Stimulated activated CD8-positive, alpha-beta memory T cell treated with anti-CD3 and anti-CD28 coated beads, Interleukin-7, amount 100 ng/mL, for 1 hour (primary cell): Measurements from ENCODE around the gene GABPB1.

Source experiments
- DNase-seq, 2 donors: peaks; one replicate each; pipeline ENCODE4 v3.0.0-alpha.2; 2020; ENCODE audit warnings: low read depth in 2 of 2

The GABPB1 gene

GRCh38 chr15:50344006-50344464 lies 11.0 kb downstream of the GABPB1 start:
- no peak for DNase-seq

GRCh38 chr15:50341616-50342136 lies 13.3 kb downstream of the GABPB1 start:
- no peak for DNase-seq

GRCh38 chr15:50340416-50340815 lies 14.6 kb downstream of the GABPB1 start:
- no peak for DNase-seq

GRCh38 chr15:50339717-50340116 lies 15.3 kb downstream of the GABPB1 start:
- DNase-seq: no peak

- no peak for DNase-seq
These were observed 19.7 kb downstream of the GABPB1 start for GRCh38 chr15:50335251-50335650.

GRCh38 chr15:50333229-50333628 lies 21.8 kb downstream of the GABPB1 start:
- DNase-seq: no peak

- DNase-seq: no peak
These were observed 24.1 kb downstream of the GABPB1 start for GRCh38 chr15:50330921-50331320.

GRCh38 chr15:50328116-50328515 lies 26.9 kb downstream of the GABPB1 start:
- DNase-seq: no peak

GRCh38 chr15:50321680-50322210 lies 33.3 kb downstream of the GABPB1 start:
- DNase-seq: no peak

GRCh38 chr15:50320504-50320903 lies 34.5 kb downstream of the GABPB1 start:
- no peak for DNase-seq

- DNase-seq: no peak
These were observed 36.3 kb downstream of the GABPB1 start for GRCh38 chr15:50318697-50319096.

- DNase-seq: no peak
These were observed 39.0 kb downstream of the GABPB1 start for GRCh38 chr15:50315814-50316630.

GRCh38 chr15:50312636-50313035 lies 42.4 kb downstream of the GABPB1 start:
- DNase-seq: no peak

GRCh38 chr15:50307799-50308198 lies 47.2 kb downstream of the GABPB1 start:
- no peak for DNase-seq

GRCh38 chr15:50304836-50305235 lies 50.2 kb downstream of the GABPB1 start:
- no peak for DNase-seq

GRCh38 chr15:50302581-50302980 lies 52.4 kb downstream of the GABPB1 start:
- DNase-seq: no peak

GRCh38 chr15:50298340-50298739 lies 56.7 kb downstream of the GABPB1 start:
- no peak for DNase-seq

- DNase-seq: no peak
These were observed 59.0 kb downstream of the GABPB1 start for GRCh38 chr15:50295966-50296365.

GRCh38 chr15:50289749-50290148 lies 65.2 kb downstream of the GABPB1 start:
- no peak for DNase-seq

GRCh38 chr15:50287324-50288116 lies 67.5 kb downstream of the GABPB1 start:
- DNase-seq: no peak

- DNase-seq: no peak
These were observed 73.6 kb downstream of the GABPB1 start for GRCh38 chr15:50281427-50281826.

GRCh38 chr15:50280271-50280670 lies 74.7 kb downstream of the GABPB1 start:
- DNase-seq: no peak
